ENCODE results near the gene RER1. TPM values are rescaled to one million over a fixed set of nuclear protein-coding genes. Genes with fewer than 3 reads are reported as not detected.

RER1 gene
- total and polyA plus RNA-seq, 7 donors = 68.8 to 119 (median 90.0) TPM

DNA sequence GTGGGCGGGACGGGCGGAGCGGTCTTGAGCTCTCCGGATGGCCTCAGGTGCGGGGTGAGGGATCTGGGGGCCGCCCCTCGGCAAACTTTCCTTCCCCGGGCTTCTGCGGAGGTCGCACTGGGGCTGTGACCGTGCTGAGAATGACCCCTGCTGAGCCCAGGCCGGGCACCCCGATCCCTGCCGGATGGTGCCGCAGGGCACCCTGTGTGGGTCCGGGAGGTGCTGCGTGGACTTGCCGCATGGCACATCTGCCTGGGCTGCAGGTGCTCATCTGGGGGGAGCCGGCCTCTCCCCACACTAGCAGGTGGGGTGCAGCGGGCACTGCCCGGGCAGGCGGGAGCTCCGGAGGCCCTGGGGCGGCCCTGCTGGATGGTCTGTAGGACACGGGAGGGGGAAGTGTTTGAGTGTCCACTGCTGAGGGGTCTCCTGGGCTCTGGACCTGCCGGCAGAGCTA lies 52.5 kb downstream of the RER1 start:
- ATAC-seq (no peak), DNase-seq (no peak)
- no peak overlapping the region for H3K27ac ChIP-seq
- no peaks in the 10 kb centered on the region for H3K9me3 ChIP-seq
- TF ChIP-seq, protein P1, sequence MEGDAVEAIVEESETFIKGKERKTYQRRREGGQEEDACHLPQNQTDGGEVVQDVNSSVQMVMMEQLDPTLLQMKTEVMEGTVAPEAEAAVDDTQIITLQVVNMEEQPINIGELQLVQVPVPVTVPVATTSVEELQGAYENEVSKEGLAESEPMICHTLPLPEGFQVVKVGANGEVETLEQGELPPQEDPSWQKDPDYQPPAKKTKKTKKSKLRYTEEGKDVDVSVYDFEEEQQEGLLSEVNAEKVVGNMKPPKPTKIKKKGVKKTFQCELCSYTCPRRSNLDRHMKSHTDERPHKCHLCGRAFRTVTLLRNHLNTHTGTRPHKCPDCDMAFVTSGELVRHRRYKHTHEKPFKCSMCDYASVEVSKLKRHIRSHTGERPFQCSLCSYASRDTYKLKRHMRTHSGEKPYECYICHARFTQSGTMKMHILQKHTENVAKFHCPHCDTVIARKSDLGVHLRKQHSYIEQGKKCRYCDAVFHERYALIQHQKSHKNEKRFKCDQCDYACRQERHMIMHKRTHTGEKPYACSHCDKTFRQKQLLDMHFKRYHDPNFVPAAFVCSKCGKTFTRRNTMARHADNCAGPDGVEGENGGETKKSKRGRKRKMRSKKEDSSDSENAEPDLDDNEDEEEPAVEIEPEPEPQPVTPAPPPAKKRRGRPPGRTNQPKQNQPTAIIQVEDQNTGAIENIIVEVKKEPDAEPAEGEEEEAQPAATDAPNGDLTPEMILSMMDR (IDR thresholded peaks at IDR 0.05) = no peak
- 24 to 35% (median 30%) methylated on average over 21 to 27 of the region's 27 CpGs for WGBS, 3 donors
- intact Hi-C loops (cut with DNase I) = no loop called here
- H3K4me3 ChIP-seq = no peak overlapping the region
- H3K27me3 ChIP-seq (ENCODE audit: insufficient read depth in 3 of 3, low read length in 2 of 3) = peaks cover 2 to 83% (median 30%) of the 10 kb centered on the region in 3 donors
- peaks cover 3% of the 10 kb centered on the region for H3K4me1 ChIP-seq
- no peaks in the 10 kb centered on the region for H3K36me3 ChIP-seq (ENCODE audit: insufficient read depth in 1 of 2, low read depth in 1 of 2)

GRCh38 chr1:2445162-2445822 lies 53.7 kb downstream of the RER1 start:
- WGBS, 3 donors = 42 to 54% (median 53%) methylated on average over 14 to 16 of the region's 16 CpGs
- TF ChIP-seq, protein P1 (IDR thresholded peaks at IDR 0.05) = no peak
- no peak for ATAC-seq
- H3K36me3 ChIP-seq (ENCODE audit: insufficient read depth in 1 of 2, low read depth in 1 of 2) = no peaks in the 10 kb centered on the region
- DNase-seq = no peak
- H3K9me3 ChIP-seq = no peaks in the 10 kb centered on the region
- intact Hi-C loops (cut with DNase I) = no loop called here
- H3K4me3 ChIP-seq = no peak overlapping the region
- H3K4me1 ChIP-seq = peaks cover 3% of the 10 kb centered on the region
- peaks cover 2 to 74% (median 30%) of the 10 kb centered on the region in 3 donors for H3K27me3 ChIP-seq (ENCODE audit: insufficient read depth in 3 of 3, low read length in 2 of 3)
- no peak overlapping the region for H3K27ac ChIP-seq

DNA sequence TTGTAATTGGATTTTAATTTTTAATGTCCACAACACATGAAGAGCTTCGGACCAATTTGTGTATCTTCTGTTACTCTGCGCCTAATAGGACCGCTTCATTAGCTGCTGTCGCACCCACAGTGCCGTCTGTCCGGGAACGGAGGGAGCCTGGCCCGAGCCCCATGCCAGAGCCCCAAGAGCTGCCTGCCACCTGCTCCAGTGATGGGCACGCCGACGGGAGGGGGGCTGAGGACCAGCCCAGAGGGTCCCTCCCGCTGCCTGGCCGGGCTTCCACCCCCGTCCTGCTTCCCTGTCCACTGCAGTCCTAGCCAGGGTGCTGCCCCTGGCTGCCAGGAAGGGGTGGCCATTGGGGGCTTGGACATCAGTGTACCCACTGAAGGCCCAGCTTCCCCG lies 54.2 kb downstream of the RER1 start:
- ATAC-seq (no peak), DNase-seq (no peak)
- Histone ChIP-seq H3K9me3 (no peaks in the 10 kb centered on the region), H3K4me1 (peaks cover 3% of the 10 kb centered on the region), H3K36me3 (ENCODE audit: insufficient read depth in 1 of 2, low read depth in 1 of 2) (no peaks in the 10 kb centered on the region), H3K4me3 (no peak overlapping the region), H3K27me3 (ENCODE audit: insufficient read depth in 3 of 3, low read length in 2 of 3) (peaks cover 2 to 74% (median 31%) of the 10 kb centered on the region in 3 donors), H3K27ac (no peak overlapping the region)
- intact Hi-C loops (cut with DNase I) = no loop called here
- 49 to 53% (median 51%) methylated on average over 14 to 15 of the region's 15 CpGs for WGBS, 3 donors
- TF ChIP-seq, protein P1 (IDR thresholded peaks at IDR 0.05) = no peak

DNA sequence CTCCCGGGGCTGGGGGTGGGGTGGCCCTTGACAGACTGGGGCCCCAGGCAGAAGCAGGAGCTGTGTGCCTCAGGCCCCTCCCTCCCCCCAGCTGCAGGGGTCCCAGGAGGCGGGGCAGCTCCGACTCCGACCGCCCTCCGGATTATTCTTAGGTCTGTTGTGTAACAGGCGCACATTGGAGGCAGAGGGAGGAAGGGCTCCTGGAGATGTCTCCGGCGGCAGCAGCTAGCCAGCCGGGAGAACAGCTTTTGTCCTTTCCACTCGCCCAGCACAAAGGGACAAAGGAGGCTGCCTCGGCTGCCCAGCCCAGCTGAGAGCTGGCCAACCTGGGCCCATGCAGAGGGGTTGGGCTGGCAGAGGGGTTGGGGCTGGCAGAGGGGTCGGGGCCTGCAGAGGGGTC lies 54.8 kb downstream of the RER1 start:
- TF ChIP-seq, protein P1 (IDR thresholded peaks at IDR 0.05) = no peak
- H3K4me1 ChIP-seq = peaks cover 3% of the 10 kb centered on the region

GRCh38 chr1:2446861-2447260 lies 55.2 kb downstream of the RER1 start:
- no peaks in the 10 kb centered on the region for H3K36me3 ChIP-seq (ENCODE audit: insufficient read depth in 1 of 2, low read depth in 1 of 2)
- WGBS, 3 donors = 45 to 49% (median 46%) methylated on average over 5 to 9 of the region's 9 CpGs
- intact Hi-C loops (cut with DNase I) = no loop called here
- H3K27ac ChIP-seq = no peak overlapping the region
- ATAC-seq = no peak
- no peak overlapping the region for H3K4me3 ChIP-seq
- peaks cover 2 to 74% (median 34%) of the 10 kb centered on the region in 3 donors for H3K27me3 ChIP-seq (ENCODE audit: insufficient read depth in 3 of 3, low read length in 2 of 3)
- peaks cover 3% of the 10 kb centered on the region for H3K4me1 ChIP-seq
- TF ChIP-seq, protein P1 (IDR thresholded peaks at IDR 0.05) = no peak
- no peaks in the 10 kb centered on the region for H3K9me3 ChIP-seq
- no peak for DNase-seq

More for the DNA sequence above, 54.8 kb downstream of the RER1 start:
- WGBS, 3 donors = 9 to 20% (median 15%) methylated on average over 8 to 13 of the region's 13 CpGs
- no peaks in the 10 kb centered on the region for H3K9me3 ChIP-seq
- H3K27ac ChIP-seq = no peak overlapping the region
- DNase-seq (no peak), ATAC-seq (no peak)
- H3K36me3 ChIP-seq (ENCODE audit: insufficient read depth in 1 of 2, low read depth in 1 of 2) = no peaks in the 10 kb centered on the region
- peaks cover 2 to 74% (median 33%) of the 10 kb centered on the region in 3 donors for H3K27me3 ChIP-seq (ENCODE audit: insufficient read depth in 3 of 3, low read length in 2 of 3)
- intact Hi-C loops (cut with DNase I) = no loop called here
- no peak overlapping the region for H3K4me3 ChIP-seq

Data from psoas muscle (tissue), 8 donors.